ENCODE measurements around the gene IMMT. TPM values are rescaled to one million over a fixed set of nuclear protein-coding genes. Genes with fewer than 3 reads are reported as not detected.
"Not testable (repeated sequence)": the region's sequence is repeated elsewhere in the genome, so short reads cannot be mapped to it uniquely, and the experiment has no call there.

The IMMT gene
- total RNA-seq, 1 experiment from 2014 or later = 113 TPM

DNA sequence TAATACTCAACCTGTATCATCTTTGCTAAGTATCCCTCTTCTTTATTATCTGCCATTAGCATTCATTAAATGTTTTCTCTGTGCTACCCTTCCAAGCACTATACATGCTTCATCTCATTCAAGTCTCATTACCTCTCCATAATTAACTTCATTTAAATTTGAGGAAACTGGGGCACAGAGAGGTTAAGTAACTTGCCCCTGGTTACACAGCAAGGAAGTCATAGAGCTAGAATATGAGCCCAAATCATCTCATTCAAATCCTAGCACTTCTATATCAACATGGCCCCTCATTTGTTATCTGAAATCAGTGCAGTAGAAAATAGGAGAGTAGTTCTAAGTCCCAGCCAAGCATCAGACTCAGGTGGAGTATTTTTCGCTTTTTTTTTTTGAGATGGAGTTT, 8.4 kb upstream of the IMMT start:
- DNase-seq (ENCODE audit: low spot score) = no peak
- in situ Hi-C loops (cut with HindIII; ENCODE audit: low sequenced_read_pairs) = no loop called here

GRCh38 chr2:86202702-86203101, 7.4 kb upstream of the IMMT start:
- in situ Hi-C loops (cut with HindIII; ENCODE audit: low sequenced_read_pairs) = no loop called here
- no peak for DNase-seq (ENCODE audit: low spot score)

- in situ Hi-C loops (cut with HindIII; ENCODE audit: low sequenced_read_pairs) = no loop called here
- DNase-seq (ENCODE audit: low spot score) = no peak
These were observed 7.1 kb upstream of the IMMT start for GRCh38 chr2:86202336-86202692.

GRCh38 chr2:86201671-86202335, 6.5 kb upstream of the IMMT start:
- in situ Hi-C loops (cut with HindIII; ENCODE audit: low sequenced_read_pairs) = no loop called here
- DNase-seq (ENCODE audit: low spot score) = no peak

- in situ Hi-C loops (cut with HindIII; ENCODE audit: low sequenced_read_pairs) = not testable (repeated sequence)
These were observed 5.3 kb upstream of the IMMT start for GRCh38 chr2:86200564-86200963.

DNA sequence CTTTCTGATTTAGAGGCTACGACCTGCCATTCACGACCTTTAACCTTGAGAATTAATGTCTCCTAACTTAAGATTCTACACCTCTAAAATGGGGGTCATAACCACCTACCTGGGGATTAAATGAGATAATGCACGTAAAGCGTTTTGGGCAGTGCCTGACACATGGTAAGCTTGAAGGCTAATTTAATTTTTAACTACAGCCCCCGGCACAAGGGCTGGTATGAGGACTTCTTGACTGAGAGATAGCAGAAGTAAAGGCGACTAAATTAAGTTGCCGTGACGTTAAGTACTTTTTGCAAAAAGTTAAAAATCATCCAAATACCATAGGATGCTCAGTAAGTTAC, 4.5 kb upstream of the IMMT start:
- no peak for DNase-seq (ENCODE audit: low spot score)
- in situ Hi-C loops (cut with HindIII; ENCODE audit: low sequenced_read_pairs) = no loop called here

More at GRCh38 chr2:86200564-86200963, 5.3 kb upstream of the IMMT start:
- not testable (repeated sequence) for DNase-seq (ENCODE audit: low spot score)

DNA sequence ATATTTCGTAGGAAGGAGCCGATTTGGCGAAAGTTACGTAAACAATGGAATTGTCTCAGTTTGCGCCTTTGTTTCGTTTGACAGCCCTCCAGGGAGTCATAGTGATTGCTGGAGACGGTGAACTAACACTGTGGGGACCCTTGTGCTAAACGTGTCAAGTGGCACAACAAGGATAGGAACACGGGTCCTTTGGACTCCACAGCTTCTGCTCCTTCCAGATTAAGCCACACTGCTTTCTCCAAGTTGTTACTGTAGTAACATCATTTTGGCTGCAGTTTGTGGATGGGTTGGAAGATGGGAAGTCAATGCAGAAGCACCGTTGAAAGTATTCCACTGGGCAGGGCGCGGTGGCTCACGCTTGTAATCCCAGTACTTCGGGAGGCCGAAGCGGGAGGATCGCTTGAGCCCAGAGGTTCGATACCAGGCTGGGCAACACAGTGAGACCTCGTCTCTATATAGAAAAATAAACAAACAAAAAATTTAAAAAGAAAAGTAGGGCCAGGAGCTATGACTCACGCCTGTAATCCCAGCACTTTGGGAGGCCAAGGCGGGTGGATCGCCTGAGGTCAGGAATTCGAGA, 636 bp upstream of the IMMT start:
- no peak for DNase-seq (ENCODE audit: low spot score)
- in situ Hi-C loops (cut with HindIII; ENCODE audit: low sequenced_read_pairs) = no loop called here

DNA sequence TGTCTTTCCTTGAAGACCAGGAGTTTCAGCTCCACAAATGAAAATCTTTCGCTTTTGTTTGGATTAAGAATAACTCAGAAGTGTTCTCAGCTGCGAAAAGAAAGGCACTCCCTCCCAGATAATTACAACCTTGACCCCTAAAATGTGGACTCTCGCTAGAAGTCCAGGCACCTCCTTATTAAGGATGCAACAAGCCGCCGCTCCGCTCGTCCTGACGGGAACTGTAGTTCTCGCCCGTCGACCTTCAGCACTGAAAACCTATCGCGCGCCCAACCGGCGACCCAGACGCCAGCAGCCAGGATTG, 559 bp downstream of the IMMT start:
- peak; percentile 96 for DNase-seq (ENCODE audit: low spot score)
- in situ Hi-C loops (cut with HindIII; ENCODE audit: low sequenced_read_pairs) = no loop called here

DNA sequence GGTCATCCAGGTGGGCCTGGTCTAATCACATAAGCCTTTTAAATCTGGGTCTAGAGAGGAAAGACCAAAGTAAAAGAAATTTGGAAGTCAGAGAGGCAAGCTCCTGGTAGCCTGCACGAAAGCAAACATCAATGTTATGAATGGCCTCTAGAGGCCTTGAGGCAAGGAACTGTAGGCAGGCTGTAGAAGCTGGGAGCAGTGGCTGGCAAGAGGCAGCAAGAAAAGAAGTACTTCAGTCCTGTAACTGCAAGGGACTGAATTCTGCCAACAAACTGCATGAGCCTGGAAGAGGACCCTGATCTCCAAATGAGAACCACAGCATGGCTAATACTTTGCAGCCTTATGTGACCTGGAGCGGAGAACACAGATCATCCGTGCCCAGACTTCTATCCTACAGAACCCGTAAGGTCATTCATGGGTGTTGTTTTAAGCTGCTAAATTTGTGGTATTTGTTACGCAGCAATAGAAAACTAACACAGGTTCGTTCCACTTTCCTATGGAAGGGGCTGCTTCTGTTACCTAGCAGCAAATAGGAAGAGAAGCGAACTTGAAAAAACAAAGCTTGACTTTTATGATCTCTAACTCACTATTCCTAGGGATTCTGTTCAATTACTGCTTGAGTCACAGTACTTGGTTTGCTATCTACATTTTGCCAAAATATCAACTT, 1.2 kb downstream of the IMMT start:
- in situ Hi-C loops (cut with HindIII; ENCODE audit: low sequenced_read_pairs) = no loop called here
- DNase-seq (ENCODE audit: low spot score) = no peak

GRCh38 chr2:86189782-86190416, 5.4 kb downstream of the IMMT start:
- in situ Hi-C loops (cut with HindIII; ENCODE audit: low sequenced_read_pairs) = no loop called here
- no peak for DNase-seq (ENCODE audit: low spot score)

GRCh38 chr2:86186431-86186830, 8.8 kb downstream of the IMMT start:
- no peak for DNase-seq (ENCODE audit: low spot score)
- in situ Hi-C loops (cut with HindIII; ENCODE audit: low sequenced_read_pairs) = no loop called here

- in situ Hi-C loops (cut with HindIII; ENCODE audit: low sequenced_read_pairs) = no loop called here
- no peak for DNase-seq (ENCODE audit: low spot score)
These were observed 9.6 kb downstream of the IMMT start for GRCh38 chr2:86185517-86186212.

- in situ Hi-C loops (cut with HindIII; ENCODE audit: low sequenced_read_pairs) = no loop called here
- no peak for DNase-seq (ENCODE audit: low spot score)
These were observed 18.7 kb downstream of the IMMT start for GRCh38 chr2:86176597-86176996.

GRCh38 chr2:86175828-86176227, 19.4 kb downstream of the IMMT start:
- in situ Hi-C loops (cut with HindIII; ENCODE audit: low sequenced_read_pairs) = no loop called here
- no peak for DNase-seq (ENCODE audit: low spot score)

- in situ Hi-C loops (cut with HindIII; ENCODE audit: low sequenced_read_pairs) = no loop called here
- DNase-seq (ENCODE audit: low spot score) = no peak
These were observed 20.8 kb downstream of the IMMT start for GRCh38 chr2:86174445-86174844.

- in situ Hi-C loops (cut with HindIII; ENCODE audit: low sequenced_read_pairs) = no loop called here
- no peak for DNase-seq (ENCODE audit: low spot score)
These were observed 22.7 kb downstream of the IMMT start for GRCh38 chr2:86172610-86173009.

DNA sequence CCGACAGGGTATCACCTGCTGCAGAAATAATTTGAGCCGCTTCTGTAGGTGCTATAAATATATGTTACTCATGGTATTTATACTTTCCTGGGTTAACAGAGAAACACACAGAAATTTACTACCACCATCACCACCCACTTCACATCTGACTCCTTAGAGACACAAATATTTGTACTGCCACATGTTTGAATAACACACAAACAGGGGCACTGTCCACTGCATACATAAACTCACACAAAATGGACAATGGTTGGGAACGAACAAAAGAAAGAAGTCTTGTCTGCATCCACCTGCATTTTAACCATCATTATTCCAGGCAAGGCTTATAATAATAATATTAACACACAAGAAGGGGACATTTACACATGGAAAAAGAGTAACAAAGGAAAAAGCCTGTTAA, 24.0 kb downstream of the IMMT start:
- in situ Hi-C loops (cut with HindIII; ENCODE audit: low sequenced_read_pairs) = no loop called here
- no peak for DNase-seq (ENCODE audit: low spot score)

DNA sequence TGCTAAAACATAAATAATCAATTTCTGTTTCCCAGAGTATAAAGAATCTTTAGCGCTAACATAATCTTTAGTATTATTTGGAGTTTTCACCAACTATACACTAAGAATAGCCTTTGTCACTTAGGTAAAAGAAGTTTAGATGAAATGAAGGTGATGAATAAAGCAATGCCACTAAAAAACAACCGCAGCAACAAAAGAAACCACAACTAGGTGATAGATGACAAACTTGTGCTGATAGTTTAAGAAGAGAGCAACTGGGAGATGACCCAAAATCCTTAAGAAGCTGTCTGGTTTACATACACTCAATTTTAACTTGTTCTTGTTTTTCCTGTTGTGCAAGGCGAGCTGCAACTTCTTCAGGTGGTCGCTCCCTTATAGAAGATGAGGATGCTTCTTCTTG, 24.8 kb downstream of the IMMT start:
- in situ Hi-C loops (cut with HindIII; ENCODE audit: low sequenced_read_pairs) = no loop called here

DNA sequence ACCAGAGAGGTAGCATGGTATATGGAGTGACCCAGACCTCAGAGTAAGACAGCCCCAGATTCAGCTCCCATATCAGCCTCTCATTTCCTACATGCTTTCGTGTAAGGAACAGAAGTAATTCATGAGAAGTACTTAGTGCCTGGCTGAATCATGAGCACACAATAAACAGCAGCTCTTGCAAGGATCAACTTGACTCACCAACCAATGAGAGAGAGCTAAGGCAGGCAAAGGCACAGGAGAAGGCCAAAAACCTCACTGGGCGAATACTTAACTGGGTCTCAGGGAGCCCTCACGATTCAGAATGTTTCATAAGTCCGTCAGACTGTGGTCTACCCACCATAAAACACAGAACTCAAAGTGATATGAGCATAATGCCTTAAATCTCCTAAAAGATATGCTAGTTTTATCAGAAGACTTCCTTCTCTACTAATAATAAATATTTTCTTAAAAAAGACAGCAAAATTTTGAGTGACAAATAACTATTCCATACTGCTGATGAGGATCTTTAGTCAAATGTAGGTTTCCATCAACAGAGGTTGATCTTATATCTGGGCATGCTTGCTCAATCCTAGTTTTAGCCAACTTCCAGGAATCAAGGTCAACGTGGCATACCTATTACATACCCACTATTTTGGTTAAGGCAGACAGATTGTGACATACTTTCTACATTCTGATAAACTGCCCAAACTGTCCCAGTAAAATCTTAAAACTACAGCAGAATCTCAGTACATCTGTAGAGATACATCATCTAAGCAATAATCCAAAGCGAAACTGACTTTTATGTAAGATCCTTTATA, 34.9 kb downstream of the IMMT start:
- no peak for DNase-seq (ENCODE audit: low spot score)
- in situ Hi-C loops (cut with HindIII; ENCODE audit: low sequenced_read_pairs) = no loop called here

More for the DNA sequence above, 24.8 kb downstream of the IMMT start:
- no peak for DNase-seq (ENCODE audit: low spot score)
